T-helper 17 cell (primary cell): ENCODE data around the gene HDAC6. TPM values are rescaled to one million over a fixed set of nuclear protein-coding genes. Genes with fewer than 3 reads are reported as not detected.

Source experiments
- ATAC-seq: fragments of 150-1000 bp; cut with Tn5 transposase; 2 replicates; pipeline ENCODE4 v1.10.0; 2021; ENCODE audit warnings: mild to moderate bottlenecking, moderate library complexity
- DNase-seq, 3 donors: peaks; one replicate each; pipeline versions ENCODE4 v3.0.0 to v3.0.0-alpha.2; 2020 to 2021
- H3K9me3 ChIP-seq: one replicate; pipeline ENCODE4 v1.7.0; 2013; ENCODE audit warnings: low read length, mild to moderate bottlenecking; ENCODE audit not compliant: control insufficient read depth, poor library complexity, severe bottlenecking
- H3K27ac Mint-ChIP-seq: one replicate; pipeline ENCODE4 v1.8.0; 2022; ENCODE audit warnings: mild to moderate bottlenecking, moderate library complexity, mixed read lengths
- H3K27me3 Mint-ChIP-seq: one replicate; pipeline ENCODE4 v1.8.0; 2022; ENCODE audit warnings: mixed read lengths
- H3K36me3 Mint-ChIP-seq: one replicate; pipeline ENCODE4 v1.8.0; 2022; ENCODE audit warnings: low read depth, mixed read lengths
- H3K4me1 Mint-ChIP-seq: one replicate; pipeline ENCODE4 v1.8.0; 2022; ENCODE audit warnings: mild to moderate bottlenecking, mixed read lengths
- H3K4me3 Mint-ChIP-seq: one replicate; pipeline ENCODE4 v1.8.0; 2022; ENCODE audit warnings: mild to moderate bottlenecking, moderate library complexity, mixed read lengths
- total RNA-seq, 4 donors: library from RNA in 2 of 4; stranded (reverse) in 2 of 4; gene quantifications; one replicate each; pipeline ENCODE4 v1.2.3 and lab custom pipeline; 2022 to 2026

Gene HDAC6
- total RNA-seq, 2 donors from 2014 or later: 83.4 to 84.4 TPM

- ATAC-seq: no peak
- Mint-ChIP-seq H3K36me3 (peaks cover 5% of the 10 kb centered on the region), H3K4me1 (peaks cover 15% of the 10 kb centered on the region), H3K27ac (no peak overlapping the region), H3K27me3 (peaks cover 27% of the 10 kb centered on the region), H3K4me3 (no peak overlapping the region)
- DNase-seq: no peak
- no peaks in the 10 kb centered on the region for H3K9me3 ChIP-seq
Observed at GRCh38 chrX:48784726-48785125, 17.1 kb upstream of the HDAC6 start.

- DNase-seq (no peak), ATAC-seq (no peak)
- peak overlapping the region; percentile 47 for H3K27ac Mint-ChIP-seq
- no peaks in the 10 kb centered on the region for H3K9me3 ChIP-seq
- peaks cover 27% of the 10 kb centered on the region for H3K27me3 Mint-ChIP-seq
- H3K4me3 Mint-ChIP-seq: no peak overlapping the region
- H3K36me3 Mint-ChIP-seq: peaks cover 5% of the 10 kb centered on the region
- H3K4me1 Mint-ChIP-seq: peaks cover 19% of the 10 kb centered on the region
Observed at GRCh38 chrX:48785186-48785539, 16.7 kb upstream of the HDAC6 start.

- no peak for ATAC-seq
- Mint-ChIP-seq H3K36me3 (peaks cover 5% of the 10 kb centered on the region), H3K4me3 (no peak overlapping the region)
Observed at GRCh38 chrX:48785540-48786214, 16.2 kb upstream of the HDAC6 start.

GRCh38 chrX:48786341-48786800 is 15.5 kb upstream of the HDAC6 start, which contains the start of gene GATA1:
TSS of gene GATA1 (plus strand) at chrX:48786590. CDS start at chrX:48791110, 4,520 bp downstream.
- peaks cover 19% of the 10 kb centered on the region for H3K4me1 Mint-ChIP-seq
- H3K36me3 Mint-ChIP-seq: peaks cover 5% of the 10 kb centered on the region
- ATAC-seq (no peak), DNase-seq (no peak)
- peaks cover 27% of the 10 kb centered on the region for H3K27me3 Mint-ChIP-seq
- H3K4me3 Mint-ChIP-seq: no peak within 1 kb of the TSS
- peak within 1 kb of the TSS; percentile 47 for H3K27ac Mint-ChIP-seq
- H3K9me3 ChIP-seq: no peaks in the 10 kb centered on the region

More at GRCh38 chrX:48785540-48786214, 16.2 kb upstream of the HDAC6 start:
- no peaks in the 10 kb centered on the region for H3K9me3 ChIP-seq
- Mint-ChIP-seq H3K27me3 (peaks cover 27% of the 10 kb centered on the region), H3K4me1 (peaks cover 19% of the 10 kb centered on the region), H3K27ac (peak overlapping the region; percentile 47)
- DNase-seq: no peak

GRCh38 chrX:48786825-48787504 is 14.9 kb upstream of the HDAC6 start:
- DNase-seq (no peak), ATAC-seq (no peak)
- Mint-ChIP-seq H3K27ac (no peak overlapping the region), H3K4me3 (no peak overlapping the region), H3K36me3 (peaks cover 5% of the 10 kb centered on the region), H3K27me3 (peaks cover 27% of the 10 kb centered on the region), H3K4me1 (peaks cover 19% of the 10 kb centered on the region)
- no peaks in the 10 kb centered on the region for H3K9me3 ChIP-seq

GRCh38 chrX:48787505-48788443 is 14.1 kb upstream of the HDAC6 start:
- Mint-ChIP-seq H3K4me3 (no peak overlapping the region), H3K36me3 (peaks cover 5% of the 10 kb centered on the region), H3K27ac (no peak overlapping the region), H3K4me1 (peaks cover 19% of the 10 kb centered on the region), H3K27me3 (peaks cover 27% of the 10 kb centered on the region)
- ATAC-seq (no peak), DNase-seq (no peak)
- H3K9me3 ChIP-seq: no peaks in the 10 kb centered on the region

GRCh38 chrX:48789366-48790220 is 12.3 kb upstream of the HDAC6 start:
- peaks cover 27% of the 10 kb centered on the region for H3K27me3 Mint-ChIP-seq
- H3K36me3 Mint-ChIP-seq: peaks cover 5% of the 10 kb centered on the region
- H3K9me3 ChIP-seq: no peaks in the 10 kb centered on the region
- H3K27ac Mint-ChIP-seq: no peak overlapping the region
- H3K4me1 Mint-ChIP-seq: peaks cover 21% of the 10 kb centered on the region
- no peak for ATAC-seq
- H3K4me3 Mint-ChIP-seq: no peak overlapping the region
- DNase-seq: no peak

- Mint-ChIP-seq H3K4me3 (no peak overlapping the region), H3K4me1 (peaks cover 20% of the 10 kb centered on the region), H3K27ac (peak overlapping the region; percentile 8), H3K27me3 (peaks cover 23% of the 10 kb centered on the region), H3K36me3 (peaks cover 5% of the 10 kb centered on the region)
- DNase-seq: no peak
- no peaks in the 10 kb centered on the region for H3K9me3 ChIP-seq
- no peak for ATAC-seq
Observed at GRCh38 chrX:48790477-48790876, 11.4 kb upstream of the HDAC6 start.

- H3K36me3 Mint-ChIP-seq: peaks cover 5% of the 10 kb centered on the region
- peaks cover 19% of the 10 kb centered on the region for H3K4me1 Mint-ChIP-seq
- no peak overlapping the region for H3K27ac Mint-ChIP-seq
- DNase-seq (no peak), ATAC-seq (no peak)
- H3K4me3 Mint-ChIP-seq: no peak overlapping the region
- peaks cover 17% of the 10 kb centered on the region for H3K27me3 Mint-ChIP-seq
- H3K9me3 ChIP-seq: no peaks in the 10 kb centered on the region
Observed at GRCh38 chrX:48791063-48791820, 10.6 kb upstream of the HDAC6 start.

- H3K27ac Mint-ChIP-seq: no peak overlapping the region
- no peaks in the 10 kb centered on the region for H3K9me3 ChIP-seq
- H3K4me1 Mint-ChIP-seq: peaks cover 16% of the 10 kb centered on the region
- no peak for DNase-seq
- H3K27me3 Mint-ChIP-seq: peaks cover 11% of the 10 kb centered on the region
- peaks cover 4% of the 10 kb centered on the region for H3K36me3 Mint-ChIP-seq
- H3K4me3 Mint-ChIP-seq: no peak overlapping the region
- ATAC-seq: no peak
Observed at GRCh38 chrX:48792219-48792618, 9.6 kb upstream of the HDAC6 start.

- Mint-ChIP-seq H3K27me3 (no peaks in the 10 kb centered on the region), H3K36me3 (no peaks in the 10 kb centered on the region), H3K4me3 (no peak overlapping the region), H3K27ac (no peak overlapping the region), H3K4me1 (peaks cover 9% of the 10 kb centered on the region)
- ATAC-seq: no peak
- no peak for DNase-seq
- no peaks in the 10 kb centered on the region for H3K9me3 ChIP-seq
Observed at GRCh38 chrX:48793935-48794334, 7.9 kb upstream of the HDAC6 start.
